Loucy (cell line): Measurements from ENCODE around the gene CLDN16.

Source experiments
- CTCF ChIP-seq: fragments of 200-600 bp; sonication (generic); conservative IDR thresholded peaks from 2 replicates; pipeline ENCODE4 v1.5.1; 2014; ENCODE audit warnings: mild to moderate bottlenecking, antibody characterized with exemption, low read length
- EZH2phosphoT487 ChIP-seq: fragments of 200-600 bp; IDR thresholded peaks from 2 replicates; pipeline ENCODE4 v1.6.1; 2018; ENCODE audit warnings: antibody characterized with exemption, mild to moderate bottlenecking, moderate library complexity, borderline replicate concordance

GRCh38 chr3:190446573-190447279 is 58.8 kb downstream of the CLDN16 start:
- TF ChIP-seq CTCF (no peak), EZH2phosphoT487 (no peak)
